ENCODE results near the gene AKAP1.

- TF ChIP-seq CTCF (IDR thresholded peaks at IDR 0.05), result no peak
- no peak for TF ChIP-seq POLR2A (IDR thresholded peaks at IDR 0.05)
Observed at GRCh38 chr17:57062865-57063264, 22.2 kb upstream of the AKAP1 start.
